HepG2 (cell line): ENCODE results near the gene HS3ST3B1. TPM values are rescaled to one million over a fixed set of nuclear protein-coding genes. Genes with fewer than 3 reads are reported as not detected.

Experiments used
- AHR ChIP-seq: IDR thresholded peaks from 2 replicates; pipeline ENCODE4 v1.6.1; 2018; ENCODE audit warnings: missing genetic modification reagents, missing compliant biosample characterization
- EP300 ChIP-seq, 3 experiments: sonication (generic) in 1 of 3; formaldehyde crosslinking in 1 of 3; IDR thresholded peaks; 2 replicates each; pipeline versions ENCODE4 v1.5.1 to v1.6.1; 2011 to 2020; ENCODE audit warnings: low read depth in 2 of 3, low read length in 2 of 3, borderline replicate concordance in 1 of 3, improper control_type of control experiment in 1 of 3, mild to moderate bottlenecking in 1 of 3, missing genetic modification reagents in 1 of 3, moderate library complexity in 1 of 3
- KDM1A ChIP-seq: IDR thresholded peaks from 2 replicates; pipeline ENCODE4 v1.6.1; 2016; ENCODE audit warnings: missing compliant biosample characterization
- MYPOP ChIP-seq: sonication (generic); formaldehyde crosslinking; IDR thresholded peaks from 2 replicates; pipeline ENCODE4 v1.8.1; 2023; ENCODE audit warnings: mild to moderate bottlenecking, moderate library complexity, missing genetic modification reagents
- NFATC3 ChIP-seq: sonication (generic); formaldehyde crosslinking; IDR thresholded peaks from 2 replicates; pipeline ENCODE4 v1.5.1; 2020; ENCODE audit warnings: mild to moderate bottlenecking, missing genetic modification reagents
- SAP130 ChIP-seq: IDR thresholded peaks from 2 replicates; pipeline ENCODE4 v1.6.1; 2016; ENCODE audit warnings: low read depth
- ZBTB43 ChIP-seq: sonication (generic); formaldehyde crosslinking; conservative IDR thresholded peaks from 2 replicates; pipeline ENCODE4 v1.4.0; 2020; ENCODE audit warnings: missing genetic modification reagents
- ZBTB49 ChIP-seq: sonication (generic); formaldehyde crosslinking; IDR thresholded peaks from 2 replicates; pipeline ENCODE4 v1.4.0; 2020; ENCODE audit warnings: missing genetic modification reagents, borderline replicate concordance
- ZNF12 ChIP-seq: sonication (generic); formaldehyde crosslinking; IDR thresholded peaks from 2 replicates; pipeline ENCODE4 v1.5.0; 2020; ENCODE audit warnings: missing genetic modification reagents
- ZNF567 ChIP-seq: sonication (generic); formaldehyde crosslinking; IDR thresholded peaks from 2 replicates; pipeline ENCODE4 v1.8.1; 2023; ENCODE audit warnings: mild to moderate bottlenecking, missing genetic modification reagents, borderline replicate concordance
- ZNF652 ChIP-seq: IDR thresholded peaks from 2 replicates; pipeline ENCODE4 v1.6.1; 2016; ENCODE audit warnings: low read depth, borderline replicate concordance
- ZNF703 ChIP-seq: sonication (generic); formaldehyde crosslinking; IDR thresholded peaks from 2 replicates; pipeline ENCODE4 v1.5.1; 2020; ENCODE audit warnings: missing genetic modification reagents, mild to moderate bottlenecking, moderate library complexity, borderline replicate concordance
- ZNF780A ChIP-seq: sonication (generic); formaldehyde crosslinking; IDR thresholded peaks from 2 replicates; pipeline ENCODE4 v1.8.0; 2022; ENCODE audit warnings: mild to moderate bottlenecking, missing genetic modification reagents, moderate library complexity
- ZNF839 ChIP-seq: sonication (generic); formaldehyde crosslinking; IDR thresholded peaks from 2 replicates; pipeline ENCODE4 v1.4.0; 2020; ENCODE audit warnings: missing genetic modification reagents, mild to moderate bottlenecking, borderline replicate concordance
- polyA plus RNA-seq, 8 experiments: library from polyadenylated mRNA; depleted of rRNA in 3 of 8; stranded (reverse) in 7 of 8; unstranded in 1 of 8; fragments of >200 nt; fragmentation: Illumina TruSeq in 4 of 8; extraction: Trizol in 4 of 8; gene quantifications; 2 replicates each; pipeline versions ENCODE4 v1.2.1 to v1.2.3, GENCODE V29; 2011 to 2016; ENCODE audit warnings: low read depth in 4 of 8, missing spikeins in 1 of 8, mixed read lengths in 1 of 8; ENCODE audit not compliant: insufficient read depth in 1 of 8
- total RNA-seq, 5 experiments: library from RNA; depleted of rRNA; stranded (reverse); fragments of >200 nt; fragmentation: Illumina TruSeq; extraction: Trizol; gene quantifications; 2 replicates each; pipeline ENCODE4 v1.2.3, GENCODE V29; 2016; ENCODE audit warnings: low read depth in 1 of 5
- TF ChIP-seq, protein P1 (sequence below): sonication (generic); formaldehyde crosslinking; IDR thresholded peaks from 2 replicates; pipeline ENCODE4 v1.9.0; 2022; ENCODE audit warnings: low read depth, missing genetic modification reagents
- TF ChIP-seq, protein P2 (sequence below): sonication (generic); formaldehyde crosslinking; IDR thresholded peaks from 2 replicates; pipeline ENCODE4 v1.4.0; 2020; ENCODE audit warnings: mild to moderate bottlenecking, missing genetic modification reagents, borderline replicate concordance

The HS3ST3B1 gene
- total and polyA plus RNA-seq, 2 of the 13 experiments (the other 11 are each of a cell fraction or from before 2014, with no cell fraction given), result 15.7 to 39.5 TPM

- TF ChIP-seq MYPOP (CRISPR knock-in tag), result peak; percentile 73; the same call in 1 of the 2 replicates
- TF ChIP-seq NFATC3, result no peak
- no peak for TF ChIP-seq EP300 (IDR thresholded peaks at IDR 0.05; ENCODE audit: low read depth in 2 of 2, low read length in 2 of 2)
- no peak for TF ChIP-seq EP300 (CRISPR knock-in tag; IDR thresholded peaks at IDR 0.05; ENCODE audit: borderline replicate concordance)
- TF ChIP-seq ZBTB49, result no peak
- TF ChIP-seq ZNF839 (CRISPR knock-in tag), result 0 out of 2 replicates have a peak, but pooled peaks have one; percentile 29
- peak; percentile 73; the same call in 1 of the 2 replicates for TF ChIP-seq ZNF780A (CRISPR knock-in tag)
- TF ChIP-seq ZNF567 (CRISPR knock-in tag), result no peak
- TF ChIP-seq KDM1A (CRISPR knock-in tag), result peak; percentile 52; the same call in 1 of the 2 replicates
- TF ChIP-seq ZNF703, result peak; percentile 82; the same call in 1 of the 2 replicates
- no peak; the same call in 1 of the 2 replicates for TF ChIP-seq AHR (CRISPR knock-in tag)
- TF ChIP-seq, protein P1, sequence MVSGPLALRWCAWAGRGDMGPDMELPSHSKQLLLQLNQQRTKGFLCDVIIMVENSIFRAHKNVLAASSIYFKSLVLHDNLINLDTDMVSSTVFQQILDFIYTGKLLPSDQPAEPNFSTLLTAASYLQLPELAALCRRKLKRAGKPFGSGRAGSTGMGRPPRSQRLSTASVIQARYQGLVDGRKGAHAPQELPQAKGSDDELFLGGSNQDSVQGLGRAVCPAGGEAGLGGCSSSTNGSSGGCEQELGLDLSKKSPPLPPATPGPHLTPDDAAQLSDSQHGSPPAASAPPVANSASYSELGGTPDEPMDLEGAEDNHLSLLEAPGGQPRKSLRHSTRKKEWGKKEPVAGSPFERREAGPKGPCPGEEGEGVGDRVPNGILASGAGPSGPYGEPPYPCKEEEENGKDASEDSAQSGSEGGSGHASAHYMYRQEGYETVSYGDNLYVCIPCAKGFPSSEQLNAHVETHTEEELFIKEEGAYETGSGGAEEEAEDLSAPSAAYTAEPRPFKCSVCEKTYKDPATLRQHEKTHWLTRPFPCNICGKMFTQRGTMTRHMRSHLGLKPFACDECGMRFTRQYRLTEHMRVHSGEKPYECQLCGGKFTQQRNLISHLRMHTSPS (CRISPR knock-in tag), result 0 out of 2 replicates have a peak, but pooled peaks have one; percentile 57
- no peak for TF ChIP-seq ZNF652 (CRISPR knock-in tag)
- TF ChIP-seq ZNF12 (CRISPR knock-in tag), result no peak
- TF ChIP-seq, protein P2, sequence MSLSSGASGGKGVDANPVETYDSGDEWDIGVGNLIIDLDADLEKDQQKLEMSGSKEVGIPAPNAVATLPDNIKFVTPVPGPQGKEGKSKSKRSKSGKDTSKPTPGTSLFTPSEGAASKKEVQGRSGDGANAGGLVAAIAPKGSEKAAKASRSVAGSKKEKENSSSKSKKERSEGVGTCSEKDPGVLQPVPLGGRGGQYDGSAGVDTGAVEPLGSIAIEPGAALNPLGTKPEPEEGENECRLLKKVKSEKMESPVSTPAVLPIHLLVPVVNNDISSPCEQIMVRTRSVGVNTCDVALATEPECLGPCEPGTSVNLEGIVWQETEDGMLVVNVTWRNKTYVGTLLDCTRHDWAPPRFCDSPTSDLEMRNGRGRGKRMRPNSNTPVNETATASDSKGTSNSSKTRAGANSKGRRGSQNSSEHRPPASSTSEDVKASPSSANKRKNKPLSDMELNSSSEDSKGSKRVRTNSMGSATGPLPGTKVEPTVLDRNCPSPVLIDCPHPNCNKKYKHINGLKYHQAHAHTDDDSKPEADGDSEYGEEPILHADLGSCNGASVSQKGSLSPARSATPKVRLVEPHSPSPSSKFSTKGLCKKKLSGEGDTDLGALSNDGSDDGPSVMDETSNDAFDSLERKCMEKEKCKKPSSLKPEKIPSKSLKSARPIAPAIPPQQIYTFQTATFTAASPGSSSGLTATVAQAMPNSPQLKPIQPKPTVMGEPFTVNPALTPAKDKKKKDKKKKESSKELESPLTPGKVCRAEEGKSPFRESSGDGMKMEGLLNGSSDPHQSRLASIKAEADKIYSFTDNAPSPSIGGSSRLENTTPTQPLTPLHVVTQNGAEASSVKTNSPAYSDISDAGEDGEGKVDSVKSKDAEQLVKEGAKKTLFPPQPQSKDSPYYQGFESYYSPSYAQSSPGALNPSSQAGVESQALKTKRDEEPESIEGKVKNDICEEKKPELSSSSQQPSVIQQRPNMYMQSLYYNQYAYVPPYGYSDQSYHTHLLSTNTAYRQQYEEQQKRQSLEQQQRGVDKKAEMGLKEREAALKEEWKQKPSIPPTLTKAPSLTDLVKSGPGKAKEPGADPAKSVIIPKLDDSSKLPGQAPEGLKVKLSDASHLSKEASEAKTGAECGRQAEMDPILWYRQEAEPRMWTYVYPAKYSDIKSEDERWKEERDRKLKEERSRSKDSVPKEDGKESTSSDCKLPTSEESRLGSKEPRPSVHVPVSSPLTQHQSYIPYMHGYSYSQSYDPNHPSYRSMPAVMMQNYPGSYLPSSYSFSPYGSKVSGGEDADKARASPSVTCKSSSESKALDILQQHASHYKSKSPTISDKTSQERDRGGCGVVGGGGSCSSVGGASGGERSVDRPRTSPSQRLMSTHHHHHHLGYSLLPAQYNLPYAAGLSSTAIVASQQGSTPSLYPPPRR (CRISPR knock-in tag), result peak; percentile 79
- peak; percentile 78 for TF ChIP-seq SAP130 (CRISPR knock-in tag)
- no peak for TF ChIP-seq ZBTB43 (CRISPR knock-in tag)
These were observed 3.6 kb upstream of the HS3ST3B1 start (continued) for GRCh38 chr17:14297161-14297851.
